SU-DHL-6 (cell line): Measurements from ENCODE around the gene SULT1C4.
"Not testable (repeated sequence)": the region's sequence is repeated elsewhere in the genome, so short reads cannot be mapped to it uniquely, and the experiment has no call there.

ENCODE experiments used
- H2AFZ ChIP-seq: fragments of 200-600 bp; sonication (generic); 2 replicates; pipeline ENCODE4 v1.6.1; 2014; ENCODE audit warnings: low read depth, mild to moderate bottlenecking, moderate library complexity, mixed read lengths, antibody characterized with exemption, low read length; ENCODE audit not compliant: severe bottlenecking
- H3F3A ChIP-seq: fragments of 200-600 bp; shearing (Covaris generic); 2 replicates; pipeline ENCODE4 v1.6.0; 2016; ENCODE audit warnings: antibody characterized with exemption, mild to moderate bottlenecking; ENCODE audit not compliant: insufficient read depth
- H3K27ac ChIP-seq: fragments of 200-600 bp; sonication (generic); 2 replicates; pipeline ENCODE4 v1.5.1; 2016; ENCODE audit warnings: low read depth, mild to moderate bottlenecking, low read length, moderate library complexity, mixed read lengths
- H3K27me3 ChIP-seq: fragments of 200-600 bp; sonication (generic), shearing (Covaris generic); 2 replicates; pipeline ENCODE4 v1.6.0; 2014; ENCODE audit warnings: mild to moderate bottlenecking, low read length
- H3K36me3 ChIP-seq: fragments of 200-600 bp; sonication (generic); 2 replicates; pipeline ENCODE4 v1.6.1; 2014; ENCODE audit warnings: mild to moderate bottlenecking, low read length, mixed read lengths
- H3K4me2 ChIP-seq: fragments of 300-600, 200-600 bp; shearing (Covaris generic), sonication (generic); 2 replicates; pipeline ENCODE4 v1.6.0; 2014; ENCODE audit warnings: low read length, low read depth, mild to moderate bottlenecking; ENCODE audit not compliant: poor library complexity, severe bottlenecking
- H3K4me3 ChIP-seq: fragments of 200-600 bp; sonication (generic); 2 replicates; pipeline ENCODE4 v1.5.1; 2014; ENCODE audit warnings: antibody characterized with exemption, low read length, mild to moderate bottlenecking, mixed read lengths; ENCODE audit not compliant: insufficient read depth, poor library complexity, severe bottlenecking
- H3K79me2 ChIP-seq: fragments of 200-600 bp; sonication (generic); 2 replicates; pipeline ENCODE4 v1.6.1; 2014; ENCODE audit warnings: mild to moderate bottlenecking, low read length, moderate library complexity; ENCODE audit not compliant: insufficient read depth
- H3K9ac ChIP-seq: fragments of 200-600 bp; sonication (generic); 2 replicates; pipeline ENCODE4 v1.7.0; 2014; ENCODE audit warnings: mild to moderate bottlenecking, low read length
- H3K9me2 ChIP-seq: fragments of 200-600 bp; sonication (generic); replicated peaks from 2 replicates; pipeline ENCODE4 v1.6.1; 2014; ENCODE audit warnings: low read length; ENCODE audit not compliant: insufficient read depth
- H3K9me3 ChIP-seq: fragments of 200-600 bp; sonication (generic); 2 replicates; pipeline ENCODE4 v1.6.1; 2014; ENCODE audit warnings: low read length, mixed read lengths; ENCODE audit not compliant: insufficient read depth
- H4K20me1 ChIP-seq: fragments of 200-600 bp; sonication (generic); 2 replicates; pipeline ENCODE4 v1.6.1; 2014; ENCODE audit warnings: low read depth, mild to moderate bottlenecking, antibody characterized with exemption, low read length, moderate library complexity, mixed read lengths
- CTCF ChIP-seq: fragments of 200-600 bp; sonication (generic); IDR thresholded peaks from one replicate; pipeline ENCODE4 v1.5.1; 2017; ENCODE audit warnings: antibody characterized with exemption, mild to moderate bottlenecking, low read length, moderate library complexity; ENCODE audit not compliant: insufficient read depth, poor library complexity, severe bottlenecking
- EZH2phosphoT487 ChIP-seq: fragments of 200-600 bp; sonication (generic), shearing (Covaris generic); conservative IDR thresholded peaks from 2 replicates; pipeline ENCODE4 v1.6.1; 2018; ENCODE audit warnings: mild to moderate bottlenecking, antibody characterized with exemption, low read length, moderate library complexity, mixed read lengths

Gene SULT1C4

GRCh38 chr2:108354136-108354535 is 23.6 kb upstream of the SULT1C4 start:
- Histone ChIP-seq H3K36me3 (no peaks in the 10 kb centered on the region), H3K9ac (no peak overlapping the region), H2AFZ (no peak overlapping the region), H3K9me2 (no peaks in the 10 kb centered on the region), H3K27me3 (no peaks in the 10 kb centered on the region), H3F3A (no peaks in the 10 kb centered on the region), H3K27ac (no peak overlapping the region), H3K9me3 (no peaks in the 10 kb centered on the region), H4K20me1 (no peaks in the 10 kb centered on the region), H3K4me3 (no peak overlapping the region), H3K79me2 (no peaks in the 10 kb centered on the region), H3K4me2 (no peak overlapping the region)
- TF ChIP-seq CTCF, result no peak
- TF ChIP-seq EZH2phosphoT487, result no peak

GRCh38 chr2:108355906-108356734 is 21.6 kb upstream of the SULT1C4 start:
- Histone ChIP-seq H3K4me2 (no peak overlapping the region), H3K9me2 (no peaks in the 10 kb centered on the region), H3K79me2 (no peaks in the 10 kb centered on the region), H3K27me3 (no peaks in the 10 kb centered on the region), H3K9ac (no peak overlapping the region), H4K20me1 (no peaks in the 10 kb centered on the region), H2AFZ (no peak overlapping the region), H3K9me3 (no peaks in the 10 kb centered on the region), H3K36me3 (no peaks in the 10 kb centered on the region), H3K4me3 (no peak overlapping the region), H3F3A (no peaks in the 10 kb centered on the region), H3K27ac (no peak overlapping the region)
- TF ChIP-seq CTCF, result no peak
- no peak for TF ChIP-seq EZH2phosphoT487

GRCh38 chr2:108359336-108359735 is 18.4 kb upstream of the SULT1C4 start:
- not testable (repeated sequence) for H3K27me3 ChIP-seq, H3K4me3 ChIP-seq, H3K9ac ChIP-seq, H3K27ac ChIP-seq, H3K79me2 ChIP-seq, H3K36me3 ChIP-seq, H3K9me3 ChIP-seq, H3K9me2 ChIP-seq, H3K4me2 ChIP-seq, H4K20me1 ChIP-seq, H3F3A ChIP-seq, H2AFZ ChIP-seq

GRCh38 chr2:108360776-108361468 is 16.8 kb upstream of the SULT1C4 start:
- Histone ChIP-seq H3K27me3 (no peaks in the 10 kb centered on the region), H3K9ac (no peak overlapping the region), H3K79me2 (no peaks in the 10 kb centered on the region), H3K36me3 (no peaks in the 10 kb centered on the region), H3F3A (no peaks in the 10 kb centered on the region), H3K4me2 (no peak overlapping the region), H3K9me2 (no peaks in the 10 kb centered on the region), H3K27ac (no peak overlapping the region), H4K20me1 (no peaks in the 10 kb centered on the region), H3K4me3 (no peak overlapping the region), H2AFZ (no peak overlapping the region), H3K9me3 (no peaks in the 10 kb centered on the region)
- TF ChIP-seq EZH2phosphoT487 (no peak), CTCF (no peak)
